ENCODE data around the gene SLC24A3. TPM values are rescaled to one million over a fixed set of nuclear protein-coding genes. Genes with fewer than 3 reads are reported as not detected.

SLC24A3 gene
- total and polyA plus RNA-seq, 2 experiments from 2014 or later = not detected

DNA sequence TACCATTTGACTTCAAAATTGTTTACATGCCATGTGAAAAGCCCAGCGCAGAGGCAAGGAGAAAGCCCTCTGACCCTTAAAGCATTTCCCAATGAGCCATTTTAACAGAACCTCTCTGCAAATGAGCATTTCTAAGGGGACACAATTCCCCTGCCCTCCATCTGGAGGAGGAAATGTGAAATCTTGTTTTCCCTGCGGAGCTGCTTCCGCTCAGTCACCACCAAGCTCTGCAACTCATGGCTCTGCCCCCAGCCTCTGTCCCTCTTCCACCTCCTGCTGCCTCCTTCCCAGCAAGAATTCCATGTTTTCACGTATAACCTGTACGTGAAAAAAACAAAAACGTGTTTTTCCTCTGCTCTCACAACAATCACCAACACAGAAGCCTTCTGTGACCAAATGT lies 557.9 kb downstream of the SLC24A3 start:
- Histone ChIP-seq H3K4me3 (no peak overlapping the region), H3F3A (ENCODE audit: insufficient read depth) (peaks cover 4% of the 10 kb centered on the region; the same call in 1 of the 2 replicates), H3K36me3 (ENCODE audit: low read depth) (no peaks in the 10 kb centered on the region), H3K4me2 (ENCODE audit: unreplicated experiment) (no peak overlapping the region), H3K9me3 (ENCODE audit: low read depth) (no peaks in the 10 kb centered on the region), H4K20me1 (ENCODE audit: insufficient read depth) (no peaks in the 10 kb centered on the region), H3K79me2 (ENCODE audit: insufficient read depth) (peaks cover 23% of the 10 kb centered on the region; the same call in 1 of the 2 replicates), H3K27me3 (replicated peaks; ENCODE audit: insufficient read depth) (no peaks in the 10 kb centered on the region), H3K4me1 (ENCODE audit: insufficient read depth) (no peaks in the 10 kb centered on the region; the same call in 1 of the 2 replicates), H3K9me2 (ENCODE audit: insufficient read depth) (no peaks in the 10 kb centered on the region), H3K27ac (no peak overlapping the region), H2AFZ (no peak overlapping the region), H3K9ac (no peak overlapping the region)
- no peak for DNase-seq
- no peak for TF ChIP-seq EZH2phosphoT487 (IDR thresholded peaks at IDR 0.05; ENCODE audit: insufficient read depth, low read depth)
- no peak for TF ChIP-seq EZH2 (IDR thresholded peaks at IDR 0.05; ENCODE audit: insufficient read depth, poor library complexity, severe bottlenecking)
- 59 to 61% methylated on average over 6 of the region's 6 CpGs for WGBS, 2 experiments (ENCODE audit: low coverage in 1 of 2, low lambda C conversion rate in 2 of 2, missing lambda C conversion rate in 2 of 2)
- in situ Hi-C loops (cut with MboI) = no loop called here

DNA sequence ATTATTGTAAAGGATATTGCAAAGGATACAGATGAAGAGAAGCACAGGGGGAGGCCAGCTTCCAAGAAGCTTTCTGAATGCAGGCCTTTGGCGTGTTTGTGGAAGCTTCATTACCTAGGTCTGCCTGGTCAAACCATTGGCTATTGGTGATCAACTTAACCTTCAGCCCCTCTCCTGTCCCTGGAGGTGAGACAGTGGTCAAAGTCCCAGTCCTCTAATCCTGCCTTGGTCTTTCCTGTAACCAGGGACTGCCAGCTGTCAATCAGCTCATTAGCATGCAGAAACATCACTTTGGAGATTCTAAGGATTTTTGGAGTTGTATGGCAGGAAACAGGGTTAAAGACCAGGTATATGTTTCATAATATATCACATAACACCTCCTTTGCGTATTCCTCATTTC lies 558.6 kb downstream of the SLC24A3 start:
- H3K4me3 ChIP-seq = no peak overlapping the region
- no peak overlapping the region for H3K4me2 ChIP-seq (ENCODE audit: unreplicated experiment)
- H4K20me1 ChIP-seq (ENCODE audit: insufficient read depth) = no peaks in the 10 kb centered on the region
- H3K27ac ChIP-seq = no peak overlapping the region
- no peaks in the 10 kb centered on the region for H3K9me3 ChIP-seq (ENCODE audit: low read depth)
- H3K36me3 ChIP-seq (ENCODE audit: low read depth) = no peaks in the 10 kb centered on the region
- no peaks in the 10 kb centered on the region for H3K27me3 ChIP-seq (replicated peaks; ENCODE audit: insufficient read depth)
- peaks cover 9% of the 10 kb centered on the region; the same call in 1 of the 2 replicates for H3F3A ChIP-seq (ENCODE audit: insufficient read depth)
- H3K9me2 ChIP-seq (ENCODE audit: insufficient read depth) = no peaks in the 10 kb centered on the region
- no peak overlapping the region for H2AFZ ChIP-seq
- H3K79me2 ChIP-seq (ENCODE audit: insufficient read depth) = peaks cover 23% of the 10 kb centered on the region; the same call in 1 of the 2 replicates
- 98% methylated on average over 2 of the region's 2 CpGs for WGBS, 2 experiments (ENCODE audit: low coverage in 1 of 2, low lambda C conversion rate in 2 of 2, missing lambda C conversion rate in 2 of 2)
- no peak for TF ChIP-seq EZH2phosphoT487 (IDR thresholded peaks at IDR 0.05; ENCODE audit: insufficient read depth, low read depth)
- no peak for TF ChIP-seq EZH2 (IDR thresholded peaks at IDR 0.05; ENCODE audit: insufficient read depth, poor library complexity, severe bottlenecking)
- H3K4me1 ChIP-seq (ENCODE audit: insufficient read depth) = peaks cover 6% of the 10 kb centered on the region; the same call in 1 of the 2 replicates
- DNase-seq = no peak
- in situ Hi-C loops (cut with MboI) = no loop called here
- H3K9ac ChIP-seq = no peak overlapping the region
